ENCODE results near the gene GIMAP7.

DNA sequence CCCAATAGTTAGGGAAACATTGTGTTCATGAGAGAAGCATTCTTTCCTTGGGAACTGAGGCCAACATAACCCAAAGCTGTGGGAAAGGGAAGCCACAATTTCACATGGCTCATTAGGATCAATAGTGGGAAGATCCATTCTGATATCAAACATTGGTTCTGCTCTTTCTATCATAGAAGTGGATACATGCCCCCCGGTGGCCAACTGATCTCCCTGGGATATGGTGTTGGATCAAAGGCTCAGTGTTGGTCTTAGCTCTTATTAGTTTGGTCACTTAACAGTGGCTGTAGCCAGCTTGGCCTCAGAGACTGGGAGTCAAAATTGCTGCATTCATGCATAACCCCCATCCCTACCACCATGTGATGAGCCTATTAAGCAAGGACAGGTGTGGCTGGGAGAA is 45.8 kb downstream of the GIMAP7 start:
- TF ChIP-seq EZH2phosphoT487 (IDR thresholded peaks at IDR 0.05; ENCODE audit: low read length) (no peak), EZH2 (optimal IDR thresholded peaks at IDR 0.05; ENCODE audit: low read depth, low read length) (no peak)
- TF ChIP-seq, protein P1, sequence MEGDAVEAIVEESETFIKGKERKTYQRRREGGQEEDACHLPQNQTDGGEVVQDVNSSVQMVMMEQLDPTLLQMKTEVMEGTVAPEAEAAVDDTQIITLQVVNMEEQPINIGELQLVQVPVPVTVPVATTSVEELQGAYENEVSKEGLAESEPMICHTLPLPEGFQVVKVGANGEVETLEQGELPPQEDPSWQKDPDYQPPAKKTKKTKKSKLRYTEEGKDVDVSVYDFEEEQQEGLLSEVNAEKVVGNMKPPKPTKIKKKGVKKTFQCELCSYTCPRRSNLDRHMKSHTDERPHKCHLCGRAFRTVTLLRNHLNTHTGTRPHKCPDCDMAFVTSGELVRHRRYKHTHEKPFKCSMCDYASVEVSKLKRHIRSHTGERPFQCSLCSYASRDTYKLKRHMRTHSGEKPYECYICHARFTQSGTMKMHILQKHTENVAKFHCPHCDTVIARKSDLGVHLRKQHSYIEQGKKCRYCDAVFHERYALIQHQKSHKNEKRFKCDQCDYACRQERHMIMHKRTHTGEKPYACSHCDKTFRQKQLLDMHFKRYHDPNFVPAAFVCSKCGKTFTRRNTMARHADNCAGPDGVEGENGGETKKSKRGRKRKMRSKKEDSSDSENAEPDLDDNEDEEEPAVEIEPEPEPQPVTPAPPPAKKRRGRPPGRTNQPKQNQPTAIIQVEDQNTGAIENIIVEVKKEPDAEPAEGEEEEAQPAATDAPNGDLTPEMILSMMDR (IDR thresholded peaks at IDR 0.05; ENCODE audit: low read length): no peak
